ENCODE measurements around the gene RRAGB. TPM values are rescaled to one million over a fixed set of nuclear protein-coding genes. Genes with fewer than 3 reads are reported as not detected.

RRAGB gene
- polyA plus RNA-seq, 3 donors: 8.7 to 27.8 (median 16.3) TPM

GRCh38 chrX:55758033-55758432 is 40.5 kb downstream of the RRAGB start:
- Mint-ChIP-seq H3K4me1 (no peaks in the 10 kb centered on the region), H3K36me3 (peaks cover 35 to 38% of the 10 kb centered on the region in 2 donors), H3K27me3 (ENCODE audit: low read depth in 3 of 3) (peaks cover 0 to 1% (median 0%) of the 10 kb centered on the region in 3 donors), H3K27ac (no peak overlapping the region), H3K4me3 (no peak overlapping the region), H3K9me3 (peaks cover 0 to 3% (median 0%) of the 10 kb centered on the region in 7 donors)
- H3K27ac ChIP-seq (ENCODE audit: low read depth in 1 of 2, low read length in 2 of 2): no peak overlapping the region
- H4K20me1 ChIP-seq (ENCODE audit: insufficient read depth, low read length): no peaks in the 10 kb centered on the region
- no peak overlapping the region for H3K4me3 ChIP-seq (replicated peaks in 1 of 3; ENCODE audit: low read depth in 2 of 3, low read length in 3 of 3)
- no CpG with 5 or more reads among the region's 4 CpGs for WGBS (ENCODE audit: insufficient coverage)
- no peaks in the 10 kb centered on the region for H3K79me2 ChIP-seq (ENCODE audit: insufficient read depth, low read length)
- no peak for DNase-seq
- peaks cover 27 to 51% of the 10 kb centered on the region in 2 donors for H3K36me3 ChIP-seq (replicated peaks in 1 of 2; ENCODE audit: control insufficient read depth in 1 of 2, insufficient read depth in 2 of 2, low read length in 2 of 2)
- intact Hi-C loops (cut with micrococcal nuclease): no loop called here
- H3K9me3 ChIP-seq (replicated peaks in 1 of 2; ENCODE audit: control insufficient read depth in 1 of 2, insufficient read depth in 1 of 2, low read length in 2 of 2): no peaks in the 10 kb centered on the region
- no peak overlapping the region for H2AFZ ChIP-seq (ENCODE audit: insufficient read depth, low read depth, low read length, poor library complexity, severe bottlenecking)
- H3K27me3 ChIP-seq (ENCODE audit: control insufficient read depth in 2 of 2, insufficient read depth in 2 of 2, low read length in 2 of 2): no peaks in the 10 kb centered on the region
- H3K4me1 ChIP-seq (ENCODE audit: control insufficient read depth in 1 of 2, insufficient read depth in 2 of 2, low read length in 2 of 2): no peaks in the 10 kb centered on the region
- H3K4me2 ChIP-seq (replicated peaks; ENCODE audit: extremely low read depth, low read length, poor library complexity, severe bottlenecking): no peak overlapping the region
- no peak overlapping the region for H3K9ac ChIP-seq (ENCODE audit: insufficient read depth, low read length, poor library complexity, severe bottlenecking)
- TF ChIP-seq, protein P1, sequence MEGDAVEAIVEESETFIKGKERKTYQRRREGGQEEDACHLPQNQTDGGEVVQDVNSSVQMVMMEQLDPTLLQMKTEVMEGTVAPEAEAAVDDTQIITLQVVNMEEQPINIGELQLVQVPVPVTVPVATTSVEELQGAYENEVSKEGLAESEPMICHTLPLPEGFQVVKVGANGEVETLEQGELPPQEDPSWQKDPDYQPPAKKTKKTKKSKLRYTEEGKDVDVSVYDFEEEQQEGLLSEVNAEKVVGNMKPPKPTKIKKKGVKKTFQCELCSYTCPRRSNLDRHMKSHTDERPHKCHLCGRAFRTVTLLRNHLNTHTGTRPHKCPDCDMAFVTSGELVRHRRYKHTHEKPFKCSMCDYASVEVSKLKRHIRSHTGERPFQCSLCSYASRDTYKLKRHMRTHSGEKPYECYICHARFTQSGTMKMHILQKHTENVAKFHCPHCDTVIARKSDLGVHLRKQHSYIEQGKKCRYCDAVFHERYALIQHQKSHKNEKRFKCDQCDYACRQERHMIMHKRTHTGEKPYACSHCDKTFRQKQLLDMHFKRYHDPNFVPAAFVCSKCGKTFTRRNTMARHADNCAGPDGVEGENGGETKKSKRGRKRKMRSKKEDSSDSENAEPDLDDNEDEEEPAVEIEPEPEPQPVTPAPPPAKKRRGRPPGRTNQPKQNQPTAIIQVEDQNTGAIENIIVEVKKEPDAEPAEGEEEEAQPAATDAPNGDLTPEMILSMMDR (IDR thresholded peaks at IDR 0.05): no peak

DNA sequence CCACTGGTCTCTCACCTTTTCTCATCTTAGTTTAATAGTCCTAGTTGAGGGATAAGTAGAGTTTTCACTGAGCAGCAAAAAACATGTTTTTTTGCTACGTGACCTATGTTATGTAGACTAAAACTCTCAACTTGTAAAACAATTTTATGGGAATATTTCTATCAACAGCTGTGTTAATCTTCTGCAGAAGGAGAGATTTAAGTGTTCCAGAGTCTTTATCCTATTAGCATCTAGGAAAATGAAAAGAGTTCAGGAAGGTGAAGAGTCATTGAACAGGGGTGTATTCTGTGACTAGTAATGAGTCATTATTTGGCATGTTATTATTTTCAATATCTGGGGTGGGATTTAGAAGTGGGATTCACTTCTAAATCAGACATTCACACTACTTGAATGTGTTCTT is 41.9 kb downstream of the RRAGB start:
- H3K4me3 Mint-ChIP-seq: no peak overlapping the region
- no peaks in the 10 kb centered on the region for H3K9me3 ChIP-seq (replicated peaks in 1 of 2; ENCODE audit: control insufficient read depth in 1 of 2, insufficient read depth in 1 of 2, low read length in 2 of 2)
- WGBS (ENCODE audit: insufficient coverage): no CpG with 5 or more reads among the region's 1 CpG
- TF ChIP-seq, protein P1 (IDR thresholded peaks at IDR 0.05): no peak
- H3K9me3 Mint-ChIP-seq: peaks cover 0 to 3% (median 0%) of the 10 kb centered on the region in 7 donors
- no peaks in the 10 kb centered on the region for H3K4me1 ChIP-seq (ENCODE audit: control insufficient read depth in 1 of 2, insufficient read depth in 2 of 2, low read length in 2 of 2)
- H3K27me3 Mint-ChIP-seq (ENCODE audit: low read depth in 3 of 3): peaks cover 0 to 1% (median 0%) of the 10 kb centered on the region in 3 donors
- H3K4me2 ChIP-seq (replicated peaks; ENCODE audit: extremely low read depth, low read length, poor library complexity, severe bottlenecking): no peak overlapping the region
- intact Hi-C loops (cut with micrococcal nuclease): no loop called here
- peaks cover 23 to 37% of the 10 kb centered on the region in 2 donors for H3K36me3 ChIP-seq (replicated peaks in 1 of 2; ENCODE audit: control insufficient read depth in 1 of 2, insufficient read depth in 2 of 2, low read length in 2 of 2)
- no peak overlapping the region for H3K9ac ChIP-seq (ENCODE audit: insufficient read depth, low read length, poor library complexity, severe bottlenecking)
- H3K27me3 ChIP-seq (ENCODE audit: control insufficient read depth in 2 of 2, insufficient read depth in 2 of 2, low read length in 2 of 2): no peaks in the 10 kb centered on the region
- H3K79me2 ChIP-seq (ENCODE audit: insufficient read depth, low read length): no peaks in the 10 kb centered on the region
- no peak overlapping the region for H3K27ac ChIP-seq (ENCODE audit: low read depth in 1 of 2, low read length in 2 of 2)
- H4K20me1 ChIP-seq (ENCODE audit: insufficient read depth, low read length): no peaks in the 10 kb centered on the region
- no peak for DNase-seq
- no peak overlapping the region for H2AFZ ChIP-seq (ENCODE audit: insufficient read depth, low read depth, low read length, poor library complexity, severe bottlenecking)
- peaks cover 32 to 40% of the 10 kb centered on the region in 2 donors for H3K36me3 Mint-ChIP-seq
- H3K4me1 Mint-ChIP-seq: no peaks in the 10 kb centered on the region
- H3K4me3 ChIP-seq (replicated peaks in 1 of 3; ENCODE audit: low read depth in 2 of 3, low read length in 3 of 3): no peak overlapping the region
- no peak overlapping the region for H3K27ac Mint-ChIP-seq

All from CD14-positive monocyte (primary cell).